ENCODE results near the gene SOHLH2.

The SOHLH2 gene

DNA sequence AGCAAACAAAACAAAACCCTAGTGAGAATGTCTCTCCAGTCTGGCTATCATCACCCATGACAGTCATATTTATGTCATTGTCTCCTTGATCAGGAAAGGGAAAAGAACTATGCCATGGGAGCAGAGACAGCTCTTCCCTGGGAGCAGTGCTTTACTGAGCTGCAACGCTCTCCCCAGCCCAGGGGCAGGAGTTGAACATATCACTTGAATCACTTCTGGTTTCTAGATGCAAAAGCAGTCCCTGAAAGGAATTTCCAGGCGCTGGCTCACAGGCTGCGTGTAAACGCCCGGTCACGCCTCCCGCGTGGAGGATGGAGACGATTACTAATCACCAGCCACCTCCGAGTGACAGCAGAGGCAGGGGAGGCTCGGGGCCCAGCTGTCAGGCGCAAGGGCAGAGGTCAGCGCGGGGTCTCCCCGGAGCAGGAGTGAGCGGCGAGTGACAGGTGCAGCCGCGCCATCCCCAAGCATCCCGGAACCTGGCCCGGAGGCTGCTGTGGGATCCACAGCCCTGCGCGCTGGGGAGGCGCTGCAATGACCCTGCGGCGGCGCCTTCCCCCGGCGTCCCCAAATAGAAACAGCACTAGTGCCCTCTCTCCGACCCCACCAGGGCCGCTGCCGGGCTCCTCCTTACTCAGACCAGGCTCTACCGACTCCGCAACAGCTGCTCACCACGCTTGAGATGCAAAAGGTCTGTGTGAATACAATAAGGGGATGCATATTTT, 59.6 kb downstream of the SOHLH2 start:
- H3K4me3 ChIP-seq (ENCODE audit: low read depth, low read length): peak overlapping the region; percentile 23
- in situ Hi-C loops (cut with HindIII; ENCODE audit: low pct_ligation_motif_present, low sequenced_read_pairs): no loop called here
- H3K27me3 ChIP-seq (replicated peaks): no peaks in the 10 kb centered on the region
- peak overlapping the region; percentile 34 for H3K27ac ChIP-seq
- no peaks in the 10 kb centered on the region for H3K36me3 ChIP-seq (replicated peaks)
- no peak for TF ChIP-seq CTCF (IDR thresholded peaks at IDR 0.05; ENCODE audit: low read depth, low read length, missing control alignments)
- peak; percentile 77 for DNase-seq

GRCh38 chr13:36151591-36151990, 62.8 kb downstream of the SOHLH2 start:
- DNase-seq: no peak
- no peaks in the 10 kb centered on the region for H3K27me3 ChIP-seq (replicated peaks)

DNA sequence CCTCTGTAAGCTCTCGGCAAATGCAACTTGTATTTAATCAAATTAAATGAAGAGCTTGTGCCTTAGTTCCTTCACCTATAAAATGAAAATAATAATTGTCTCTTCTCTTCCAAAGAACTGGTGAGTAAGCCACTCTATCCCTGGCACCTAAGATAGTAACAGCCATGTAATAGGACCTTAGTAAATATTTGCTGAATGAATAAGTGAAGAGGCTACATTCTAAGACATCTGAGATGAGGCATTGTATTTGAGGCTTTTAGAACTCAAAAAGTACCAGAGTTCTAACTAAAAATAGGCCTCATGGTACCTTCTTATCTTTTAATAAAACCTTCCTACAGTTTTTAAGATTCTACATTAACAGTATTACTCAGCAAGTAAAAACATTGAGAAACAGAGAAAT, 65.9 kb downstream of the SOHLH2 start:
- TF ChIP-seq CTCF (IDR thresholded peaks at IDR 0.05; ENCODE audit: low read depth, low read length, missing control alignments): no peak
- DNase-seq: no peak
- Histone ChIP-seq H3K4me3 (ENCODE audit: low read depth, low read length) (no peak overlapping the region), H3K27ac (peak overlapping the region; percentile 64), H3K36me3 (replicated peaks) (no peaks in the 10 kb centered on the region), H3K27me3 (replicated peaks) (no peaks in the 10 kb centered on the region)
- in situ Hi-C loops (cut with HindIII; ENCODE audit: low pct_ligation_motif_present, low sequenced_read_pairs): no loop called here

More at GRCh38 chr13:36151591-36151990, 62.8 kb downstream of the SOHLH2 start:
- no peak overlapping the region for H3K4me3 ChIP-seq (ENCODE audit: low read depth, low read length)
- no peak overlapping the region for H3K27ac ChIP-seq
- no peak for TF ChIP-seq CTCF (IDR thresholded peaks at IDR 0.05; ENCODE audit: low read depth, low read length, missing control alignments)
- in situ Hi-C loops (cut with HindIII; ENCODE audit: low pct_ligation_motif_present, low sequenced_read_pairs): no loop called here
- H3K36me3 ChIP-seq (replicated peaks): no peaks in the 10 kb centered on the region

- Histone ChIP-seq H3K4me3 (ENCODE audit: low read depth, low read length) (no peak overlapping the region), H3K27me3 (replicated peaks) (no peaks in the 10 kb centered on the region), H3K36me3 (replicated peaks) (no peaks in the 10 kb centered on the region), H3K27ac (peak overlapping the region; percentile 57)
- no peak for DNase-seq
- in situ Hi-C loops (cut with HindIII; ENCODE audit: low pct_ligation_motif_present, low sequenced_read_pairs): no loop called here
- no peak for TF ChIP-seq CTCF (IDR thresholded peaks at IDR 0.05; ENCODE audit: low read depth, low read length, missing control alignments)
These were observed 67.0 kb downstream of the SOHLH2 start for GRCh38 chr13:36147330-36147729.

- Histone ChIP-seq H3K36me3 (replicated peaks) (no peaks in the 10 kb centered on the region), H3K27ac (peak overlapping the region; percentile 57), H3K27me3 (replicated peaks) (no peaks in the 10 kb centered on the region), H3K4me3 (ENCODE audit: low read depth, low read length) (no peak overlapping the region)
- in situ Hi-C loops (cut with HindIII; ENCODE audit: low pct_ligation_motif_present, low sequenced_read_pairs): no loop called here
- no peak for TF ChIP-seq CTCF (IDR thresholded peaks at IDR 0.05; ENCODE audit: low read depth, low read length, missing control alignments)
- DNase-seq: no peak
These were observed 67.7 kb downstream of the SOHLH2 start for GRCh38 chr13:36146511-36147269.
